OCI-LY7 (cell line): ENCODE data around the gene PADI3. TPM values are rescaled to one million over a fixed set of nuclear protein-coding genes. Genes with fewer than 3 reads are reported as not detected.

Experiments
- BruUV-seq: library from RNA; stranded (reverse); fragments of 400-500 nt; replicated peaks from 2 replicates; lab custom pipeline; 2021; lab: Mats Ljungman, UMichigan
- CTCF ChIA-PET: fragments of 300-600 bp; sonication (Branson Sonifier 250); formaldehyde crosslinking; loops from one replicate; lab custom pipeline; 2022; ENCODE audit warnings: antibody characterized with exemption; ENCODE audit not compliant: unreplicated experiment; lab: Charles Lee
- POLR2A ChIA-PET: fragments of 300-600 bp; sonication (Branson Sonifier 250); formaldehyde crosslinking; loops from one replicate; lab custom pipeline; 2022; ENCODE audit warnings: antibody characterized with exemption; lab: Charles Lee
- DNase-seq: peaks from one replicate; pipeline ENCODE4 v3.0.0-alpha.2; 2015; ENCODE audit warnings: low spot score
- H2AFZ ChIP-seq: fragments of 200-600 bp; sonication (generic), shearing (Covaris generic); 2 replicates; pipeline ENCODE4 v1.6.1; 2014; ENCODE audit warnings: mild to moderate bottlenecking, antibody characterized with exemption, low read length, moderate library complexity
- H3K27ac ChIP-seq: fragments of 200-600 bp; sonication (generic); 2 replicates; pipeline ENCODE4 v1.5.1; 2014; ENCODE audit warnings: mixed run types, low read depth, mild to moderate bottlenecking, moderate library complexity, low read length, inconsistent platforms; ENCODE audit not compliant: poor library complexity, severe bottlenecking
- H3K36me3 ChIP-seq: fragments of 200-600 bp; sonication (generic); 2 replicates; pipeline ENCODE4 v1.6.1; 2014; ENCODE audit warnings: mild to moderate bottlenecking, antibody characterized with exemption, low read length, moderate library complexity, mixed read lengths; ENCODE audit not compliant: insufficient read depth
- H3K4me1 ChIP-seq: fragments of 200-600 bp; sonication (generic); 2 replicates; pipeline ENCODE4 v1.5.1; 2014; ENCODE audit warnings: mild to moderate bottlenecking, low read length; ENCODE audit not compliant: insufficient read depth, poor library complexity, severe bottlenecking
- H3K4me2 ChIP-seq: fragments of 200-600 bp; sonication (generic); 2 replicates; pipeline ENCODE4 v1.6.1; 2014; ENCODE audit warnings: mild to moderate bottlenecking, low read length
- H3K4me3 ChIP-seq: fragments of 200-600 bp; sonication (generic); 2 replicates; pipeline ENCODE4 v1.5.1; 2014; ENCODE audit warnings: mild to moderate bottlenecking, low read depth, low read length; ENCODE audit not compliant: poor library complexity, severe bottlenecking
- H3K79me2 ChIP-seq: fragments of 200-600 bp; sonication (generic); 2 replicates; pipeline ENCODE4 v1.6.1; 2016; ENCODE audit warnings: low read depth, mild to moderate bottlenecking, low read length, moderate library complexity, mixed read lengths; ENCODE audit not compliant: insufficient read depth
- H3K9me2 ChIP-seq: fragments of 200-600 bp; sonication (generic); 2 replicates; pipeline ENCODE4 v1.6.1; 2016; ENCODE audit warnings: mild to moderate bottlenecking, low read length, mixed read lengths; ENCODE audit not compliant: insufficient read depth
- H3K9me3 ChIP-seq: fragments of 200-600 bp; sonication (generic); 2 replicates; pipeline ENCODE4 v1.6.1; 2014; ENCODE audit warnings: mild to moderate bottlenecking, mixed run types, low read length, mixed read lengths
- H4K20me1 ChIP-seq: fragments of 200-600 bp; sonication (generic); 2 replicates; pipeline ENCODE4 v1.6.1; 2014; ENCODE audit warnings: mild to moderate bottlenecking, antibody characterized with exemption, low read length, moderate library complexity, mixed read lengths; ENCODE audit not compliant: insufficient read depth
- CTCF ChIP-seq: fragments of 200-600 bp; sonication (generic); conservative IDR thresholded peaks from 2 replicates; pipeline ENCODE4 v1.5.1; 2014; ENCODE audit warnings: mild to moderate bottlenecking, antibody characterized with exemption, low read length, moderate library complexity, mixed read lengths
- EZH2phosphoT487 ChIP-seq: fragments of 200-600 bp; sonication (generic); IDR thresholded peaks from 2 replicates; pipeline ENCODE4 v1.6.1; 2018; ENCODE audit warnings: low read depth, borderline replicate concordance, mild to moderate bottlenecking, mixed run types, antibody characterized with exemption, low read length, moderate library complexity, mixed read lengths
- intact Hi-C: fragments of 100-400 bp; cut with micrococcal nuclease; formaldehyde crosslinking; loops from one replicate; pipeline ENCODE4 v1.10.0; 2022; ENCODE audit not compliant: unreplicated experiment
- total RNA-seq, 2 experiments: library from RNA; depleted of rRNA in 1 of 2; stranded (reverse); fragments of >200 nt in 1 of 2; shearing (Covaris generic) in 1 of 2; gene quantifications; 2 replicates each; pipeline ENCODE4 v1.2.3, GENCODE V29; 2014 to 2022

Gene PADI3
- total RNA-seq, 2 experiments from 2014 or later = not detected

- H2AFZ ChIP-seq = no peak overlapping the region
- DNase-seq = no peak
- H3K4me3 ChIP-seq = no peak overlapping the region
- no peaks in the 10 kb centered on the region for H3K79me2 ChIP-seq
- ChIA-PET POLR2A (interaction anchor here (0.6 kb wide), 1 partner anchor 706 kb away, joined by 4 read pairs; no protein-coding TSS in a partner anchor), CTCF (no interaction called here)
- H3K27ac ChIP-seq = no peak overlapping the region
- H3K36me3 ChIP-seq = no peaks in the 10 kb centered on the region
- BruUV-seq = no TSS peak
- TF ChIP-seq CTCF (no peak), EZH2phosphoT487 (no peak)
- H3K9me3 ChIP-seq = no peaks in the 10 kb centered on the region
- no peaks in the 10 kb centered on the region for H3K9me2 ChIP-seq
- intact Hi-C loops = no loop called here
- H3K4me2 ChIP-seq = no peak overlapping the region
- H4K20me1 ChIP-seq = no peaks in the 10 kb centered on the region
- H3K4me1 ChIP-seq = no peaks in the 10 kb centered on the region
Observed at GRCh38 chr1:17282836-17283235, 33.9 kb downstream of the PADI3 start.

- DNase-seq = no peak
- BruUV-seq = no TSS peak
Observed at GRCh38 chr1:17286646-17287045, 37.7 kb downstream of the PADI3 start.

More at GRCh38 chr1:17286646-17287045, 37.7 kb downstream of the PADI3 start:
- no peaks in the 10 kb centered on the region for H3K4me1 ChIP-seq
- no peak overlapping the region for H3K4me3 ChIP-seq
- no peak overlapping the region for H3K27ac ChIP-seq
- ChIA-PET CTCF (no interaction called here), POLR2A (no interaction called here)
- no peak overlapping the region for H3K4me2 ChIP-seq
- H2AFZ ChIP-seq = no peak overlapping the region
- no peaks in the 10 kb centered on the region for H3K9me3 ChIP-seq
- H3K79me2 ChIP-seq = no peaks in the 10 kb centered on the region
- intact Hi-C loops = no loop called here
- H3K9me2 ChIP-seq = no peaks in the 10 kb centered on the region
- no peak for TF ChIP-seq CTCF
- TF ChIP-seq EZH2phosphoT487 = no peak
- H3K36me3 ChIP-seq = no peaks in the 10 kb centered on the region
- H4K20me1 ChIP-seq = no peaks in the 10 kb centered on the region; the same call in 1 of the 2 replicates
